ENCODE data around the gene PPP4R1.

GRCh38 chr18:9565407-9565806 is 49.0 kb downstream of the PPP4R1 start:
- TF ChIP-seq CTCF (IDR thresholded peaks at IDR 0.05): no peak
- no peak for TF ChIP-seq POLR2A (IDR thresholded peaks at IDR 0.05)
